Measurements from ENCODE around the gene DNAJC8.

Gene DNAJC8

GRCh38 chr1:28272215-28272852, 39.5 kb upstream of the DNAJC8 start:
- Histone ChIP-seq H3K9me3 (ENCODE audit: insufficient read depth, low read length) (no peaks in the 10 kb centered on the region), H3K9ac (ENCODE audit: insufficient read length, low read depth) (no peak overlapping the region), H3K4me1 (ENCODE audit: insufficient read depth, insufficient read length) (peaks cover 4% of the 10 kb centered on the region), H3K36me3 (ENCODE audit: insufficient read depth, insufficient read length, low read length) (peaks cover 81% of the 10 kb centered on the region), H3K4me3 (ENCODE audit: insufficient read length, low read depth) (no peak overlapping the region), H3K27me3 (ENCODE audit: insufficient read depth, insufficient read length) (no peaks in the 10 kb centered on the region)
- no peak for DNase-seq (ENCODE audit: low read depth, low spot score)
- TF ChIP-seq ZNF274 (IDR thresholded peaks at IDR 0.05; ENCODE audit: low read depth, low read length) (no peak), YY1 (IDR thresholded peaks at IDR 0.05; ENCODE audit: insufficient read depth, insufficient read length) (no peak), SUZ12 (IDR thresholded peaks at IDR 0.05; ENCODE audit: extremely low read depth, insufficient read depth, insufficient read length) (no peak)

- Histone ChIP-seq H3K9ac (ENCODE audit: insufficient read length, low read depth) (no peak overlapping the region), H3K9me3 (ENCODE audit: insufficient read depth, low read length) (no peaks in the 10 kb centered on the region), H3K27me3 (ENCODE audit: insufficient read depth, insufficient read length) (no peaks in the 10 kb centered on the region), H3K4me3 (ENCODE audit: insufficient read length, low read depth) (no peak overlapping the region), H3K4me1 (ENCODE audit: insufficient read depth, insufficient read length) (peaks cover 10% of the 10 kb centered on the region), H3K36me3 (ENCODE audit: insufficient read depth, insufficient read length, low read length) (peaks cover 57% of the 10 kb centered on the region)
- DNase-seq (ENCODE audit: low read depth, low spot score): no peak
- TF ChIP-seq YY1 (IDR thresholded peaks at IDR 0.05; ENCODE audit: insufficient read depth, insufficient read length) (no peak), SUZ12 (IDR thresholded peaks at IDR 0.05; ENCODE audit: extremely low read depth, insufficient read depth, insufficient read length) (no peak), ZNF274 (IDR thresholded peaks at IDR 0.05; ENCODE audit: low read depth, low read length) (no peak)
Observed at GRCh38 chr1:28269529-28269928, 36.7 kb upstream of the DNAJC8 start.

GRCh38 chr1:28267633-28268032, 34.8 kb upstream of the DNAJC8 start:
- Histone ChIP-seq H3K4me1 (ENCODE audit: insufficient read depth, insufficient read length) (peaks cover 13% of the 10 kb centered on the region), H3K4me3 (ENCODE audit: insufficient read length, low read depth) (no peak overlapping the region), H3K9ac (ENCODE audit: insufficient read length, low read depth) (no peak overlapping the region), H3K27me3 (ENCODE audit: insufficient read depth, insufficient read length) (no peaks in the 10 kb centered on the region), H3K36me3 (ENCODE audit: insufficient read depth, insufficient read length, low read length) (peaks cover 38% of the 10 kb centered on the region), H3K9me3 (ENCODE audit: insufficient read depth, low read length) (no peaks in the 10 kb centered on the region)
- TF ChIP-seq YY1 (IDR thresholded peaks at IDR 0.05; ENCODE audit: insufficient read depth, insufficient read length): no peak
- TF ChIP-seq SUZ12 (IDR thresholded peaks at IDR 0.05; ENCODE audit: extremely low read depth, insufficient read depth, insufficient read length): no peak
- no peak for TF ChIP-seq ZNF274 (IDR thresholded peaks at IDR 0.05; ENCODE audit: low read depth, low read length)
- DNase-seq (ENCODE audit: low read depth, low spot score): no peak

GRCh38 chr1:28266920-28267322, 34.1 kb upstream of the DNAJC8 start:
- no peak for TF ChIP-seq SUZ12 (IDR thresholded peaks at IDR 0.05; ENCODE audit: extremely low read depth, insufficient read depth, insufficient read length)

GRCh38 chr1:28265577-28265976, 32.7 kb upstream of the DNAJC8 start:
- Histone ChIP-seq H3K27me3 (ENCODE audit: insufficient read depth, insufficient read length) (no peaks in the 10 kb centered on the region), H3K9me3 (ENCODE audit: insufficient read depth, low read length) (no peaks in the 10 kb centered on the region), H3K4me1 (ENCODE audit: insufficient read depth, insufficient read length) (peaks cover 15% of the 10 kb centered on the region), H3K4me3 (ENCODE audit: insufficient read length, low read depth) (no peak overlapping the region), H3K36me3 (ENCODE audit: insufficient read depth, insufficient read length, low read length) (peaks cover 22% of the 10 kb centered on the region), H3K9ac (ENCODE audit: insufficient read length, low read depth) (no peak overlapping the region)
- TF ChIP-seq YY1 (IDR thresholded peaks at IDR 0.05; ENCODE audit: insufficient read depth, insufficient read length) (no peak), SUZ12 (IDR thresholded peaks at IDR 0.05; ENCODE audit: extremely low read depth, insufficient read depth, insufficient read length) (no peak), ZNF274 (IDR thresholded peaks at IDR 0.05; ENCODE audit: low read depth, low read length) (no peak)
- DNase-seq (ENCODE audit: low read depth, low spot score): no peak

More at GRCh38 chr1:28266920-28267322, 34.1 kb upstream of the DNAJC8 start:
- H3K9me3 ChIP-seq (ENCODE audit: insufficient read depth, low read length): no peaks in the 10 kb centered on the region
- H3K4me3 ChIP-seq (ENCODE audit: insufficient read length, low read depth): no peak overlapping the region
- no peak overlapping the region for H3K9ac ChIP-seq (ENCODE audit: insufficient read length, low read depth)
- no peaks in the 10 kb centered on the region for H3K27me3 ChIP-seq (ENCODE audit: insufficient read depth, insufficient read length)
- peaks cover 34% of the 10 kb centered on the region for H3K36me3 ChIP-seq (ENCODE audit: insufficient read depth, insufficient read length, low read length)
- H3K4me1 ChIP-seq (ENCODE audit: insufficient read depth, insufficient read length): peaks cover 13% of the 10 kb centered on the region
- no peak for DNase-seq (ENCODE audit: low read depth, low spot score)

GRCh38 chr1:28264897-28265296, 32.1 kb upstream of the DNAJC8 start:
- no peaks in the 10 kb centered on the region for H3K9me3 ChIP-seq (ENCODE audit: insufficient read depth, low read length)
- no peak overlapping the region for H3K4me3 ChIP-seq (ENCODE audit: insufficient read length, low read depth)
- no peak for DNase-seq (ENCODE audit: low read depth, low spot score)
- TF ChIP-seq ZNF274 (IDR thresholded peaks at IDR 0.05; ENCODE audit: low read depth, low read length) (no peak), SUZ12 (IDR thresholded peaks at IDR 0.05; ENCODE audit: extremely low read depth, insufficient read depth, insufficient read length) (no peak), YY1 (IDR thresholded peaks at IDR 0.05; ENCODE audit: insufficient read depth, insufficient read length) (no peak)
- no peaks in the 10 kb centered on the region for H3K27me3 ChIP-seq (ENCODE audit: insufficient read depth, insufficient read length)
- peaks cover 16% of the 10 kb centered on the region for H3K36me3 ChIP-seq (ENCODE audit: insufficient read depth, insufficient read length, low read length)
- H3K9ac ChIP-seq (ENCODE audit: insufficient read length, low read depth): peak overlapping the region; percentile 29
- H3K4me1 ChIP-seq (ENCODE audit: insufficient read depth, insufficient read length): peaks cover 15% of the 10 kb centered on the region

- peaks cover 3% of the 10 kb centered on the region for H3K36me3 ChIP-seq (ENCODE audit: insufficient read depth, insufficient read length, low read length)
- TF ChIP-seq SUZ12 (IDR thresholded peaks at IDR 0.05; ENCODE audit: extremely low read depth, insufficient read depth, insufficient read length): no peak
- TF ChIP-seq YY1 (IDR thresholded peaks at IDR 0.05; ENCODE audit: insufficient read depth, insufficient read length): no peak
- TF ChIP-seq ZNF274 (IDR thresholded peaks at IDR 0.05; ENCODE audit: low read depth, low read length): no peak
- H3K9me3 ChIP-seq (ENCODE audit: insufficient read depth, low read length): no peaks in the 10 kb centered on the region
- no peaks in the 10 kb centered on the region for H3K27me3 ChIP-seq (ENCODE audit: insufficient read depth, insufficient read length)
- peak overlapping the region; percentile 88 for H3K4me3 ChIP-seq (ENCODE audit: insufficient read length, low read depth)
- DNase-seq (ENCODE audit: low read depth, low spot score): no peak
- peaks cover 18% of the 10 kb centered on the region for H3K4me1 ChIP-seq (ENCODE audit: insufficient read depth, insufficient read length)
- H3K9ac ChIP-seq (ENCODE audit: insufficient read length, low read depth): peak overlapping the region; percentile 47
Observed at GRCh38 chr1:28260803-28261174, 28.0 kb upstream of the DNAJC8 start.
